ENCODE data around the gene RHBDL3.

- TF ChIP-seq CTCF (conservative IDR thresholded peaks at IDR 0.05) (no peak), ZFX (IDR thresholded peaks at IDR 0.05) (no peak)
Observed at GRCh38 chr17:32241640-32242039, 24.0 kb upstream of the RHBDL3 start.

All from C4-2B (cell line).